GM19240 (cell line): Measurements from ENCODE around the gene RENBP.

ENCODE experiments used
- DNase-seq: peaks from one replicate; pipeline ENCODE4 v3.0.0; 2011; ENCODE audit warnings: low spot score; ENCODE audit not compliant: insufficient read length

Gene RENBP

GRCh38 chrX:153921070-153921469 lies 23.4 kb downstream of the RENBP start:
- DNase-seq = no peak

GRCh38 chrX:153920546-153920945 lies 23.9 kb downstream of the RENBP start:
- no peak for DNase-seq

- no peak for DNase-seq
Measured at GRCh38 chrX:153919281-153919680, 25.2 kb downstream of the RENBP start.

- no peak for DNase-seq
Measured at GRCh38 chrX:153917869-153918268, 26.6 kb downstream of the RENBP start.

- no peak for DNase-seq
Measured at GRCh38 chrX:153913701-153914100, 30.7 kb downstream of the RENBP start.

GRCh38 chrX:153913211-153913610 lies 31.2 kb downstream of the RENBP start:
- DNase-seq = no peak

- DNase-seq = no peak
Measured at GRCh38 chrX:153911798-153912197, 32.6 kb downstream of the RENBP start.

- no peak for DNase-seq
Measured at GRCh38 chrX:153910446-153910845, 34.0 kb downstream of the RENBP start.

GRCh38 chrX:153909980-153910360 lies 34.5 kb downstream of the RENBP start:
- no peak for DNase-seq

- no peak for DNase-seq
Measured at GRCh38 chrX:153909024-153909979, 35.1 kb downstream of the RENBP start.

GRCh38 chrX:153908219-153908860 lies 36.1 kb downstream of the RENBP start:
- no peak for DNase-seq

- DNase-seq = no peak
Measured at GRCh38 chrX:153907456-153907855, 37.0 kb downstream of the RENBP start.

GRCh38 chrX:153906126-153906917 lies 38.1 kb downstream of the RENBP start:
- DNase-seq = no peak

GRCh38 chrX:153905481-153906095 lies 38.9 kb downstream of the RENBP start:
- DNase-seq = no peak

- DNase-seq = no peak
Measured at GRCh38 chrX:153903991-153904957, 40.2 kb downstream of the RENBP start, which contains the start of gene AVPR2. AVPR2 (plus strand) TSS chrX:153904673; CDS start chrX:153905146, 473 bp downstream.

GRCh38 chrX:153903238-153903980 lies 41.0 kb downstream of the RENBP start:
- DNase-seq = no peak

GRCh38 chrX:153902385-153902784 lies 42.1 kb downstream of the RENBP start:
- no peak for DNase-seq

GRCh38 chrX:153901753-153902140 lies 42.7 kb downstream of the RENBP start:
- DNase-seq = no peak
